Measurements from ENCODE around the gene MANF. TPM values are rescaled to one million over a fixed set of nuclear protein-coding genes. Genes with fewer than 3 reads are reported as not detected.

MANF gene
- total and polyA plus RNA-seq, 12 donors, result 16.1 to 306 (median 43.1) TPM

GRCh38 chr3:51373658-51374421, 11.3 kb upstream of the MANF start:
- H3K9me3 ChIP-seq (replicated peaks in 1 of 3), result no peaks in the 10 kb centered on the region
- TF ChIP-seq POLR2A (IDR thresholded peaks at IDR 0.05) (no peak), CTCF (IDR thresholded peaks at IDR 0.05) (no peak)
- DNase-seq, result no peak
- H3K4me3 ChIP-seq, result no peak overlapping the region
- H3K4me1 ChIP-seq (replicated peaks in 1 of 2), result peaks cover 7 to 9% of the 10 kb centered on the region in 2 donors
- no peak overlapping the region for H3K27ac ChIP-seq
- intact Hi-C loops (cut with DNase I), result loop anchor here (5.0 to 10.0 kb wide), 4 partner anchors 282 to 759 kb away; partner anchors contain the start of genes MAPKAPK3 (in 2 of the 2) and CISH (in 1 of the 2)
- no peaks in the 10 kb centered on the region for H3K27me3 ChIP-seq
- no peaks in the 10 kb centered on the region for H3K36me3 ChIP-seq (replicated peaks in 1 of 2)
- WGBS, 4 donors, result 77 to 85% (median 84%) methylated on average over 5 of the region's 5 CpGs

- intact Hi-C loops (cut with DNase I), result loop anchor here (5.0 to 10.0 kb wide), 4 partner anchors 282 to 760 kb away; partner anchors contain the start of genes MAPKAPK3 (in 2 of the 2) and CISH (in 1 of the 2)
- Histone ChIP-seq H3K27ac (no peak overlapping the region), H3K9me3 (replicated peaks in 1 of 3) (no peaks in the 10 kb centered on the region), H3K27me3 (no peaks in the 10 kb centered on the region), H3K4me3 (no peak overlapping the region), H3K36me3 (replicated peaks in 1 of 2) (no peaks in the 10 kb centered on the region), H3K4me1 (replicated peaks in 1 of 2) (peaks cover 7 to 9% of the 10 kb centered on the region in 2 donors)
- TF ChIP-seq CTCF (IDR thresholded peaks at IDR 0.05) (no peak), POLR2A (IDR thresholded peaks at IDR 0.05) (no peak)
- WGBS, 4 donors, result 94 to 100% (median 97%) methylated on average over 6 to 11 of the region's 11 CpGs
- no peak for DNase-seq
Observed at GRCh38 chr3:51374456-51374855, 10.6 kb upstream of the MANF start.

DNA sequence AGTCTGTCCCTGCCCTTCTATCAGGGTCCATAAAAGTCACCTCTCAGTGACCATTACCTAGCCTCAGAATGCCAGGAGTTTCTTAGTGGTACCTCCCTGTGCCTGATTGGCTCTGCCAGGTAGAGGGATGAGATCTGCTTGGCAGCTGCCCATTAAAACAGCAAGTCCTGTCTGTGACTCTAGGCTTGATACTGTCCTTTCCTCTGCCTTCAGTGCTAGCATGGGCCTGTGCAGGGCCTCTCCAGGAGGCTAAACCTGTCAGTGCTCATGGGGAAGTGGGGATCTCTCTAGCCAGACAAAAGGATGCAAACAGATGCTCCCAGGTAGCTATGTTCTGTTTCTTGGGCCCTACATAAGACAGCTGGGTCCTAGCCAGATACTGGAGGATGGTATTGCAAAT, 10.0 kb upstream of the MANF start:
- TF ChIP-seq CTCF (IDR thresholded peaks at IDR 0.05), result no peak
- intact Hi-C loops (cut with DNase I), result loop anchor here in 1 of 2 donors (10.0 kb wide), 1 partner anchor 760 kb away; the partner anchor contains the start of genes CISH and MAPKAPK3

GRCh38 chr3:51375571-51375970, 9.5 kb upstream of the MANF start:
- Histone ChIP-seq H3K4me1 (replicated peaks in 1 of 2) (no peaks in the 10 kb centered on the region), H3K4me3 (no peak overlapping the region), H3K27ac (no peak overlapping the region), H3K27me3 (no peaks in the 10 kb centered on the region), H3K9me3 (replicated peaks in 1 of 3) (no peaks in the 10 kb centered on the region), H3K36me3 (replicated peaks in 1 of 2) (no peaks in the 10 kb centered on the region)
- WGBS, 4 donors, result 87 to 90% (median 87%) methylated on average over 8 of the region's 8 CpGs
- DNase-seq, result no peak
- intact Hi-C loops (cut with DNase I), result loop anchor here in 1 of 2 donors (10.0 kb wide), 1 partner anchor 761 kb away; the partner anchor contains the start of genes CISH and MAPKAPK3
- TF ChIP-seq CTCF (IDR thresholded peaks at IDR 0.05), result no peak
- TF ChIP-seq POLR2A (IDR thresholded peaks at IDR 0.05), result no peak

More for the DNA sequence above, 10.0 kb upstream of the MANF start:
- DNase-seq, result no peak
- no peaks in the 10 kb centered on the region for H3K9me3 ChIP-seq (replicated peaks in 1 of 3)
- peaks cover 3% of the 10 kb centered on the region in 2 donors for H3K4me1 ChIP-seq (replicated peaks in 1 of 2)
- no peaks in the 10 kb centered on the region for H3K36me3 ChIP-seq (replicated peaks in 1 of 2)
- no peak overlapping the region for H3K27ac ChIP-seq
- no peaks in the 10 kb centered on the region for H3K27me3 ChIP-seq
- no peak overlapping the region for H3K4me3 ChIP-seq

All from adrenal gland (tissue), 12 donors.